GM19467 (cell line): ENCODE results near the gene PLEKHA7.
"Not testable (repeated sequence)": the region's sequence is repeated elsewhere in the genome, so short reads cannot be mapped to it uniquely, and the experiment has no call there.

Experiments
- ATAC-seq: cut with Tn5 transposase; IDR thresholded peaks from one replicate; pipeline ENCODE4 v1.9.1; 2021; ENCODE audit warnings: mild to moderate bottlenecking, moderate library complexity; ENCODE audit not compliant: unreplicated experiment

PLEKHA7 gene

DNA sequence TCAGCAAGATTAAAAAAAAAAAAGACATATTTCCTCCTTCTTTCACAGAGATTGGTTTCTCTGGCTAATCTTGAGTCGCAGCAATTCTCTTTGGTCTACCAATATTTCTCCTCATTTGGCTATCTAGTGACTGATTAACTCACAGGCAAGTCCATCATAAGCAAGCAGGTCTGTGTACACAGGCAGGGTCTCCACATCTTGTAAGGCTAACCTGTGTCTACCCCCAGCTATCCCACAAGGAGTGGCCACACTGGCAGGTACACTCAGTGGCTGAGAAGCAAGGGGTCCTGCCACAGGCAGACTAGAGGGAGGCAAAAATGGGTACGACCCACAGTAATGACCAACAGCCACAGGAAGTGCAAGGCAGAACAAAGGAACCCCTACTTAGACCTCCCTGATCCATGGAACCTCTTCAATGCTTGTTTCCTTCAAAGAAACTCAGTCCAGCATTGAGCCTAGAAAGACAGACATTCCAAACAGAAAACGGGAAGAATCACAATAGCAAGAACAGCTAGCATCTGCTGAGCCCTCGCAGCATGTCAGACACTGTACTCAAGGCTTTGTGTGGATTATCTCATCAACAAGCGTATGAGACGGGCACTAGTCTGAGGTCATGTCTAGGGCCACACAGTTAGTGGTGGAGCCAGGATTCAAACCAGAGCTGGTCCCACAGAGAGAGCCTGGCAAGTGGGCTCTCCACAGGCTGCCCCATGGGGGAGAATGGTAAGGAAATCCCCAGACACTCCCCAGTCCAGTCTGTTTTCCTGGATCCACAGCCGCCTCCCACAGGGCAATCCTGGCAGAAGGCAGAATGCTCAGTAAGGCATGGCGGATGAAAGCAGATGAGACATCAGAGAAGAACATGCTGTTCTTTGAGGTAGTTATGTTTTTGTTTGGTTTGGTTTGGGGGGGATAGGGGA is 34.3 kb downstream of the PLEKHA7 start:
- ATAC-seq = no peak

DNA sequence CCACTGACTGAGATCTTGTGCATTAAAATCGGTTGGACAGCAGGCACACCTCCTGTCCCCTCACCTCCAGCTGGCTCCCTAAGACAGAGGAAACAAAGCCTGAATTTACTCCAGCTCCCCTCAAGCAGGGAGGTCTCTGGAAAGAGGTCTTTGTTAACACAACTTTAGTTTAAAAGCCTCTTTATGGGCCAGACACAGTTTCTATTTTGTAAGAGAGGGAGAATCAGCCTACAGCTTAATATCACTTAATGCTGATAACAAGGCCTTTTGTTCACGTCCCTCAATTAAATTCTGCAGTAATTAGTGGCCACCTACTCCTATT is 36.3 kb downstream of the PLEKHA7 start:
- no peak for ATAC-seq

DNA sequence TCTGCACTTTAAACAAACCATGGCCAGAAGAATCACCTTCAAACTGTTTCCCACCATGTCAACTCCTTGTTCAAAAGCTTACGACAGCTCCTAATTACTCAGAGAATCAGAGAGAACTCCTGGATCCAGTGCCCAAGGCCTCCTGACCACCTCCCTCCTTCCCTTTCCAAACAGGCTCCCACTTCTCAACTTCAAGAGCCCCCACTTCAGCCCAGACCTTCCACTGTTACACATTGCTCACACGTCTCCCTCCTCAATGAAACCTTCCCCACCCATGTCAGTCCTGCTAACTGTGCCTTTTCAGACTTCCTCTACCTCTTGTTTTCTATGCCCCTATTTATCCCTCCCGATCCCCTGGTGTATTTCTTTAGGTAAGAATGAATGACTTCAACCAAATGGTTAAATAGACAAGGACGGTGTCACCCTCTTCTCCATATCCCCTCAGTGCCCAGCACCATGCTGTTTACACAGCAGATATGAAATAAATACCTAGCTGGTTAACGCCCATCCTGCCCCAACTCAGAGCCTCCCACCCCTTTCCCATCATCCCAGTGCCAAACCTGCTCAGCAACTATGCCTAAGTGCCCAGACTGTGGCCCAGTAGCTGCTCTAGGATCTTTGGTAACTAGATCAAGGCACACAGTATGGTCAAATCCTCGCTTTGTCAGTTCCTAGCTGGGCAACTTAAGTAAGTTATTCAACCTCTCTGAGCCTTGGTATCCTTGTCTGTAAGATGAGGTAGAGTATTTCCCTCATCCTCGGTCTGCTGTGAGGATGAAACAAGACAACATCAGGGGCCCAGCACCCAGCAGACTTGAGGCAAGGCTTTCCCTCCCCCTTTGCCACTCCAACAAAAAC is 36.8 kb downstream of the PLEKHA7 start:
- no peak for ATAC-seq

DNA sequence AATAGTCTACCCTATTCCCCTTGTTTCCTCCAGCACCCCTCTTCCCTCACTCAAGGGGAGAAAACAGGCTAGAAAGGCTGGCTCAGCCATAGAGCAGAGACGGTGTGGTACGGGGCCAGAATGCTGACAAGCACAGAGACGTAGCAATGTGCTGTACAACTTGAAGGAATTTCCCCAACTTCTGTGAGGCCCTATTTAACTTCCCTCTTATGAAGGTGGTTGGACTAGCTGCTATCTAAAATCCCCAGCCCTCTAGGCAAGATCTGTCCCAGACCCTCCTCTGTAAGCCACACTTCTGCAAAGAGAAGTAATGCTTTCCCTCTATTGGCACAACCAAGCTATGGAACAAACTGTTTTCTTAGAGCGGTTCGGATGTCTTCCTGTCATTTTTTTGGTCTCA is 37.8 kb downstream of the PLEKHA7 start:
- no peak for ATAC-seq

DNA sequence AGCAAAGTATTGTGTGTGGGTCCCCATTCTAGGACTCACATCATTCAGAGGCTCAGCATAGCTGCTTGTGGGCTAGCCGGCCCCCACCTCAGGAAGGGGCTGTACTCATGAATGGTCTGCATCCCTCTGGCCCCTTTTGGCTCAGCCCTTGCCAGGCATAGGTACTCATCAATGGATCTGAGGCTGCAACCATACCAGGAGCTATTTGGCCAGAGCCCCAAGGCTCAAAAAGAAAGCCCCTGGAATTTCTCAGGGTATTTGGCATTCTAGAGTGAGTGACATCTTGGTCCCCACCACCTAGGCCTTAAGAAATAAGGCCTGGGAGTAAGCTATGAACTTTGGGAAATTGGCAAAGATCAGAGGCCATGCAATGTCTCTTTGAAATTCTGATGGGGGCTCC is 38.3 kb downstream of the PLEKHA7 start:
- no peak for ATAC-seq

DNA sequence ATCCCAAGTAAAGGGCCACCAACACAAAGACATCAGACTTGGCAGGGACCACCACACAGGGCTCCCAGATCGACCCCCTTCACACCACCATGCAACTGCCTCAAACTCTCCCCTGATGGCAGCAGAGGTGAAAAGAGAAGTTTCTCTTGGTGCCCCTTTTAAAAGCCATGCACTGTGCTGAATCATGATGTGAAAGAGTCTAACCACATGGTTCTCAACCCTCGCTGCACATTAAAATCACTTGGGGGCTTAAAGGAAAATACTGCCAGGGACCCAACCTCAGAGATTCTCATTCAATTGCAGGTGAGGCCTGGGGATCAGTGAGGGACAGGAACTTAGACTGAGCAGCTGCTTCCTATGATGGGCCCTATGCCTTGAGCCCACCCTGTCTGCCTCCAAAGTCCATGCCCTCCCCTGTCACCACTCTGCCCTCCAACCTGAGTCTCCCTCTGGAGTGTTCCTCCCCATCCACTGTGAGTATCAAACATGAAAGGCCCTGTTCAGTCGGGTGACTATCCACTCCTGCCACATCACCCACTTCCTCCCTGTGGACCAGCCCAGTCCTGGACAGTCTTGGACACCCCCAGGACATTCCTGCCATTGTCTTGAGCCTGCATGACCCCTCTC is 40.8 kb downstream of the PLEKHA7 start:
- ATAC-seq = no peak

DNA sequence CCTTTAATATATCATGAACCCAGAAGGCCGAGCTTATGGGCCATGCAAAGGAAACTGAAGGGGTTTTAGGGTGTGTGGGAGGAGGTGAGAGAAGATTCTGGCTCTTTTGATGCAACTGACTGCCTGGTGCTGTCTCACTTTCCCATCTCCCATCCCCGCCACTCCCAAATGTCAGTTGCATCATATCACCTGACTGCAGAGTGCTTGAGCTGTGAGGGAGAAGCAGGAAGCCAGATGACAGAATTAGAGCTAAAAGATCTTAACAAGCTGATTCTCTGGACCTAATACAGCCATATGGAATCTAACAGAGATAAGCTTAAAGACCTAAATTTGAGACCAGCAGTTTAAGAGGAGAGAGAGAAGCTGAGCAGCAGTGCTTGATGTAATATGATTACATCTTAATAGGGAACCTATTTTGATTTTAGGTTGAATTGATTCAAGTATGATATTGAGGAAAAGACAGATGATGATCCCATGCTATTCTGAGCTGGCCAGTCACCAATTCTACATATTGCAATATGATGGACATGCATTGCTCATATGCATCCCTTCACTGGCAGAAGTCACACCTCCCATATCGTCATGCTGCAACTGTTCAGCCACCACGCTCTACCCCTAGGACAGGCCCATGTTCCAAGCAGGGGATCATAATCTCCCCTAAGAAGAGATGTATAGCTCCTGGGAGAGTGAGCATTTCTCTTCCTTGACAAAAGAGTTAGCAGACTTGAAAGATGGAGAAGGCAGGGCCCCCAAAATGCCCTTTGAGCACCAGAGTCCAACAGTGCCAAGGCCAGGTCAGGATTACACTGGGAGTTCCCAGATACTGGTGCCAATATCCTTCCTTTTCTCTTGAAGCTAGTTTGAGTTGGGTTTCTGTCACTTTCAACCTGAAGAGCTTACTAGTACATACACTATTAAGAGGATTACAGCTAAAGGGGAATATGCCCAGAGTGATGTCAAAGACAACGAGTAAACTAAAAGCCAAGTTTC is 44.9 kb downstream of the PLEKHA7 start:
- ATAC-seq = no peak

DNA sequence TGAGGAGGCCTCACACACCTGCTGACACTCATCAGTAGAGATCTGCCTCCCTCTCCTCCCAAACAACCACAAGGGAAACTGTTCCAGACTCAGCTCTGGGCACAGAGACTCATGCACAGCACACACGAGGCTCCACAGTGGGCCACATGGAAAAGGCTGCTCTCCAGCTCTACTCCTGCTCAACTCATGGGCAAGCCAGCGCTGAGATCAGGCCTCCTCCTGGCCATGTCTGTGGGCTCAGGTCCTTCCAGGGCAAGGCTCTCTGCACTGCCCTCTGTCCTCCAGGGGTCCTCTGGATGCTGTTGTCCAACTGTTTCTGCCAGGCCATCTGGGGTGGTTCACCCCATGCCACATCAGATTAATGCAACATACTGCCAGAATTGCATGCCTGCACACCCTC is 46.0 kb downstream of the PLEKHA7 start:
- no peak for ATAC-seq

DNA sequence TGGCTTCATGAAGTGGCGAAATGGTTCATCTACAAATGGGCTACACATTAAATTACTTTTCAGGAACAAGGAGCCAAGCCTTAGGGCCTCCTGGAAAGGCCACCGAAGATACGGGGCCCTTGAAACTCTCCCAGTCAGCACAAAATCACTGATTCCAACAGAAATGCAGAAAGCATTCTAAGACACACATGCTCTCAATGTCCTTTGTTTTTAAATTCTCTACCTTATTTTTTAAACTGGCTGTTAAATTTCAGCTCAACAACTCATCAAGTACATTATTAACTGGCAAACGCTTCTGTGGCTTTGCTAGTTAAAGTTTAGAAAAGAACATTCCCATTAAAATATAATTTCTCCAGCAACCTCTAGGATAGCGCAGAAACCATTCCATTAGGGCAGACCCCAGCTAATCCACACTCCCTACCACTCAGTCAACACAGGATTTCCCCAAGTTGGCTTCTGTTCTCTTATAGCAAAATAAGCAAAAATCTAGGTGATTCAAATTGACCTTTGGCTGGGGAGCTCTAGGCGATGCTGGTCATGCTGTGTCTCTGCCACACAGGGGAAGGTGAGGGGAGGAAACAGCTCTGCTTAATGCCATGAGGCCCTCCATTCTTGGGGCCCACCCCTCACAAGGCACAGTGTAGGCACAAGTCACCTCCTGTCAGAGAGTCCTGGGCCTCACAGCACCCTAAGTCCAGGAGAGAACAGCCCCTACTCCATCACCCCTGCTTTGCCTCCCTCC is 47.1 kb downstream of the PLEKHA7 start:
- ATAC-seq = no peak

DNA sequence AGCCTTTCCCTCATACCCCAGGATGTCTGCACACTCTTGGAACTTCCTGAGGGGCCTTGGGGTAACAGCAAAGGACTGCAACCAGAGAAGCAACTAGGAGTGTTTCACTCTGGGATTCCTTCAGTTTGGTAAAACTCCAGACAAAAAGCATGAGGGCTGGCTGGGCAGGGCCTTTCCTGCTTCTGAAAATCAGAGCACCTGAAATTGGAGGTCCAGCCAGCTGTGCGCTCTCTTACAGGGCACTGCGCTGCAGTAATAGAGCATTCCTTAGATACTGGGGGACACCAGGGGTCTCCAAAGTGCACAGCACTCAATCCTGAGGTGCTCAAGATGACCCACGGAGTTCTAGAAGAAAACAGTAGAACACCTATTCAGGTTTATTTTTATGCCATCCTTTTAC is 49.7 kb downstream of the PLEKHA7 start:
- ATAC-seq = no peak

DNA sequence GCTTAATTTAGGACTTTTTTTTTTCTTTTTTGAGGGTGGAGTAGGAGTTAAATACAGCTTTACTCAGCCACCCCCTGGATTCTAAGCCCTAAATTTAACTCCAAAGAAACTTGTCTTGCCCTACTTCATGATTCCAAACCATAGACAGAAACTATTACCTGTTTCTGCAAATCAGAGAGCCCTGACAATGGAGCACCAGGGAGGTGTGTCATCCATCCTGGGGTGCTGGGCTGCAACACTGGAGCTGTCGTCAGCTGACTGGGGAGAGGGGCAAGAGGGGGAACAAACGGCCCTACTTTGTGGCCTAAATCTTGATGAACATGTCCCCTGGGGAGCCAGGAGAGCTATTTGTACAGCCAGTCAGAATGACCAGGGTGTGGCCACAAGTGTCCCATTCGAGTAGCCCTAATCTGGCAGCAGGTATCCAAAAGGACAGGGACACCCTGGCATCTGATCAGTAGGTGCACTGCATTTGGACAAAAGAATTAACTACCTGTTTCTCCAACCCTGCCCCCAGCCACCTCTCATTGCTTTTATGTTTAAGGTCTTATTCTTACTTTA is 50.8 kb downstream of the PLEKHA7 start:
- no peak for ATAC-seq

DNA sequence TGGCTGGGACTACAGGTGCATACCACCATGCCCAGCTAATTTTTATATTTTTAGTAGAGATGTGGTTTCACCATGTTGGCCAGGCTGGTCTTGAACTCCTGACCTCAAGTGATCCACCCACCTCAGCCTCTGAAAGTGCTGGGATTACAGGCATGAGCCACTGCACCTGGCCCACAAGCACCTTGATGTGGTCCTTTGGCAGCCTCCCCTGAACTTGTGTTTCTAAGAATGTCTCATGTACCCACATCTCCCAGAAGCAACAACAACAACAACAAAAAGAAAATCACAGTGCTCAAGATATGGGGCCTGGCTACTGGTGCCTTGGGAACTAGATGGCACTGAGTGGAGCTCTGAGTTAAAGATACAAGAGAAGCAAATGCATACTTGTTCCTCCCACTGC is 51.6 kb downstream of the PLEKHA7 start:
- not testable (repeated sequence) for ATAC-seq

DNA sequence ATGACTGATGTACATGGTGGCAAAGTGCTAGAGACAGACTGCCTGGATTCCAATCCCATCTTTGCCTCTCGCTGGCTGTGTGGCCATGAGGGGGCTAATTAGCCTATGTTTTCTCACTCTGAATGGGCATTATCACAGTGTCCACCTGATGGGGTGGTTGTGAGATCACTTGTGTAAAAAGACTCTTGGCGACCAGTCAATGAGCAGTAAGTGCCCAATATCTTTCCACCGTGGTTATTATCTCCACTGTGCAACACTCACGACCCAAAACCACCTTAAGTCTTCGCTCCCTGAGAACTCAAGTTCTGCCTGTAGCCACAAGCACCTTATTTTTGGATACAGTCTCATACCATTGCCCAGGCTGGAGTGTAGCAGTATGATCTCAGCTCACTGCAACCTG is 52.1 kb downstream of the PLEKHA7 start:
- no peak for ATAC-seq

DNA sequence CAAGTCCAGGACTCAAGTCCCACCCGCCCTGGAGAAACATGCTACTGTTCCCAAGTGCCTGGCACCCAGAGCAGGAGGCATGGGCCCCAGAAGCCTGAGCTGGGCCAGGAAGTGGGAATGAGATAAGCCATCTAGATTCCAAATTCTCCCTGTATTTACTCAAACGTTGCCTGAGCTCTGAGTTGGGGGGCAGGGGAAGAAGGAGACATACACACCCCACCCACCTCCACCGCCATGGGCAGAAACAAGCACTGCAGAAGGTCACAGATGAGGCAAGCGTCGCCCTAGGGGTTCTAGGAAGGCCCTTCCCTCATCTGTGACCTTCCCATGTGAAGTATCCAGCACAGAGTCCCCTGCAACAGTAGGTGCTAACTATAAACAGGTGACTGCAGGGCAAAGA is 54.0 kb downstream of the PLEKHA7 start:
- no peak for ATAC-seq

DNA sequence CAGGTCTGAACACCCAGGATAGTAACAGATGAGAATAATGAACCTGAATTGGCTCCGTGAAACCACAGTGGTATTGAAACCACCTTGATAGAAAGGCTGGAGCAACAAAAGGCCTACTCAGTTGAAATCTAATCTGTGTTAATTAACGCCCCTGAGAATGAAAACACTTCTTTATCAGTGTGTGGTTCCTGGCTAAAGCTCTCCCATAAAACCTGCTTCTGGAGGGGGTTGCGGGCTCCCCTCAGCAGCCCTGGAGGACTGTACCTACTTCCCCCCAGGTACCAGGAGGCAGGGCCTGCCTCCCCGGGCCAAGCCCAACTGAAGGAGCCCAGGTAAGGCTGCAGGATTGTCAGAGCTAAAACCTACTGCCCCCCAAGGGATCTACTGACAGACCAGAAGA is 54.6 kb downstream of the PLEKHA7 start:
- ATAC-seq = no peak

DNA sequence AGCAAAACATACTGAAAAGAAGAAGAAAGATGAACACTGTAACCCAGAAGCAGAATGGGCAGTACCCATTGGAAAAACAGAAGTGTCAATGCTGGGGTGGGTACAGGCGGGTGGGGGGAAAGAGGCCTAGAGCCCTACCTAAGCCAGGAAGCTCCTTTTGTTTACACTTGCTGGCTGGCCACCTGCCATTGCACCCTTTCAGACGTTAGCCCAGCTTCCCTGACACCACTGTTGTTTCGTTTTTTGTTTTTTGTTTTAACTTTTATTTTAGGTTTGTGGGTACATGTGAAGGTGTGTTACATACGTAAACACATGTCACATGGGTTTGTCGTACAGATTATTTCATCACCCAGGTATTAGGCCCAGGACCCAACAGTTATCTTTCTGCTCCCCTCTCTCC is 55.4 kb downstream of the PLEKHA7 start:
- ATAC-seq = no peak

DNA sequence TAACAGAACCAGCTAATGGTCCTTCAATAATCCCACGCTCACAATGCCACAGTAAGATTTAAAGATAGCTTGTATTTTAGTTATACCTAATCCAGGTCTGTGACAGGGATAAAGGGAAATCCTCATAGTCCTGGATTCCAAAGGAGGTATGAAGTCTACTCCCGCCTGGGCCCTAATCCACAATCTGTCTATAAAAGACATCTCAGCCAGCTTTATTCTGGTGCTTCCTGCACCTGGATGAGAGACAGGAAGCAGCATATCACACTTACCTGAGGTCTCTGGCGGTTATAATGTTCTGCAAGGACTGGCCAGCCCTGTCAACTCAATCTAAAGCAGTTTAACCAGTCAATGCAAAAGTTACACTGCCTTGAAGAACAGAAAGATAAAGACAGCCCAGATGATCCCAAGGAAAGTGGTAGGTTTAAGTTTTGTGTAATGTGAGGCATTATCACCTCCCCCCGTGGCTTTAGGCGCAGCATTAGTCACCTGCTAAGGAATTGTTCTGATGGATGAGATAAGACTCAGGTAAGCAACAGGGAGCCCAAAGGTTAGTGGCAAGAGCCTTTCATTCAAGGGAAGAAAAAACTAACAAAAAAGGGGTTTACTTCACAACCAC is 57.6 kb downstream of the PLEKHA7 start:
- no peak for ATAC-seq

DNA sequence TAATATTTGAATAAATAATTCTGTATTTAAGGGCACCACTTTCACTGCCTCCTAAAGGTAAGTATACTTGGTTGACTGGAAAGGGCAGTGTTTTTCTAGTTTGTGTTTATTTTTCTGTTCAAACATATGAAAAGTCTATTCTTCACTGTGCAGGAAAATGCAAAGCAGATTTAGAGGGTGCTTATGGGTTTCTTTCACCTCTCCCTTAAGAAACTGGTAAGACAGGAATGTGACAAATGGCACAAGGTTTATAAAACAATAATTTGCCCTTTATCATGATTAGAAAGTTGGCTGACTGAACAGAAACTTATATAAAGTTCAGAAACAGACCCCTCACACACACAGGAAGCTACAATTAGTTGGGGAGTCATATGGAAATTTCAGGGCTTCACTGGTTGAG is 60.6 kb downstream of the PLEKHA7 start:
- ATAC-seq = no peak
